IMR-90 (cell line): ENCODE data around the gene FARP1. TPM values are rescaled to one million over a fixed set of nuclear protein-coding genes. Genes with fewer than 3 reads are reported as not detected.
A peak's percentile ranks its signal among the peaks of the same experiment; 100 is the strongest.

Experiments
- ATAC-seq: fragments of 200-7000 bp; cut with Tn5 transposase; 2 replicates; pipeline ENCODE4 v1.9.1; 2020; ENCODE audit warnings: low read depth, mild to moderate bottlenecking, moderate library complexity
- BruUV-seq: library from RNA; stranded (reverse); fragments of 400-500 nt; replicated peaks from 2 replicates; lab custom pipeline; 2021; lab: Mats Ljungman, UMichigan
- CTCF ChIA-PET: fragments of 300-600 bp; formaldehyde crosslinking; extraction: SDS; loops from one replicate; lab custom pipeline; 2021; ENCODE audit warnings: antibody characterized with exemption; lab: Yijun Ruan, JAX
- POLR2A ChIA-PET: fragments of 300-600 bp; sonication (Branson Sonifier 250); formaldehyde crosslinking; loops from one replicate; lab custom pipeline; 2022; ENCODE audit warnings: antibody characterized with exemption; ENCODE audit not compliant: unreplicated experiment; lab: Charles Lee
- DNase-seq: peaks from one replicate; pipeline ENCODE4 v3.0.0; 2013
- H2AFZ ChIP-seq: replicated peaks from 2 replicates; pipeline ENCODE3; 2013; ENCODE audit warnings: low read length, mild to moderate bottlenecking; ENCODE audit not compliant: poor library complexity
- H2AK5ac ChIP-seq: 2 replicates; pipeline ENCODE4 v1.6.1; 2013; ENCODE audit warnings: low read depth, low read length, inconsistent platforms
- H2AK9ac ChIP-seq: replicated peaks from 2 replicates; pipeline ENCODE3; 2013; ENCODE audit warnings: mild to moderate bottlenecking, low read depth, low read length, moderate library complexity; ENCODE audit not compliant: poor library complexity
- H2BK120ac ChIP-seq: 2 replicates; pipeline ENCODE4 v1.6.1; 2013; ENCODE audit warnings: low read depth, low read length, inconsistent platforms
- H2BK15ac ChIP-seq: 3 replicates; pipeline ENCODE4 v1.6.1; 2013; ENCODE audit warnings: low read depth, low read length, inconsistent platforms
- H2BK20ac ChIP-seq: 2 replicates; pipeline ENCODE4 v1.6.1; 2013; ENCODE audit warnings: low read depth, mild to moderate bottlenecking, inconsistent platforms, low read length, moderate library complexity
- H2BK5ac ChIP-seq: 2 replicates; pipeline ENCODE4 v1.6.1; 2013; ENCODE audit warnings: mild to moderate bottlenecking, low read depth, low read length, inconsistent platforms; ENCODE audit not compliant: poor library complexity, severe bottlenecking
- H3K14ac ChIP-seq: replicated peaks from 2 replicates; pipeline ENCODE4 v1.6.1; 2013; ENCODE audit warnings: low read depth, low read length, inconsistent platforms
- H3K18ac ChIP-seq: 2 replicates; pipeline ENCODE4 v1.6.1; 2013; ENCODE audit warnings: low read depth, low read length, control low read depth
- H3K23ac ChIP-seq: 2 replicates; pipeline ENCODE4 v1.6.1; 2013; ENCODE audit warnings: low read depth, low read length, inconsistent platforms
- H3K27ac ChIP-seq: 2 replicates; pipeline ENCODE4 v1.5.1; 2013; ENCODE audit warnings: mild to moderate bottlenecking, control low read depth, low read length; ENCODE audit not compliant: insufficient read depth
- H3K27me3 ChIP-seq: 2 replicates; pipeline ENCODE4 v1.6.1; 2013; ENCODE audit warnings: low read length; ENCODE audit not compliant: control insufficient read depth, insufficient read depth
- H3K36me3 ChIP-seq: 2 replicates; pipeline ENCODE4 v1.6.1; 2013; ENCODE audit warnings: low read length, mixed read lengths; ENCODE audit not compliant: control insufficient read depth, insufficient read depth
- H3K4ac ChIP-seq: 2 replicates; pipeline ENCODE4 v1.6.1; 2013; ENCODE audit warnings: low read depth, low read length, inconsistent platforms
- H3K4me1 ChIP-seq: 2 replicates; pipeline ENCODE4 v1.6.1; 2013; ENCODE audit warnings: low read length, mixed read lengths; ENCODE audit not compliant: control insufficient read depth, insufficient read depth
- H3K4me2 ChIP-seq: 2 replicates; pipeline ENCODE4 v1.6.1; 2013; ENCODE audit warnings: low read depth, mild to moderate bottlenecking, control low read depth, low read length, moderate library complexity
- H3K4me3 ChIP-seq: 2 replicates; pipeline ENCODE4 v1.5.1; 2013; ENCODE audit warnings: low read depth, mild to moderate bottlenecking, control low read depth, low read length, moderate library complexity; ENCODE audit not compliant: insufficient read depth
- H3K56ac ChIP-seq: 2 replicates; pipeline ENCODE4 v1.6.1; 2013; ENCODE audit warnings: low read length, inconsistent platforms; ENCODE audit not compliant: insufficient read depth; ENCODE audit errors: extremely low read depth
- H3K79me1 ChIP-seq, 2 experiments: 2 replicates each; pipeline ENCODE4 v1.6.1; 2013; ENCODE audit warnings: low read length in 2 of 2, inconsistent platforms in 1 of 2, low read depth in 1 of 2
- H3K9ac ChIP-seq: 2 replicates; pipeline ENCODE4 v1.6.1; 2013; ENCODE audit warnings: low read depth, low read length, control low read depth
- H3K9me1 ChIP-seq: 2 replicates; pipeline ENCODE4 v1.6.1; 2013; ENCODE audit warnings: low read length, inconsistent platforms; ENCODE audit not compliant: insufficient read depth
- H3K9me3 ChIP-seq: 2 replicates; pipeline ENCODE4 v1.6.1; 2013; ENCODE audit warnings: low read length; ENCODE audit not compliant: control insufficient read depth, insufficient read depth
- H4K20me1 ChIP-seq: 2 replicates; pipeline ENCODE4 v1.6.1; 2013; ENCODE audit warnings: low read length, inconsistent platforms; ENCODE audit not compliant: insufficient read depth
- H4K5ac ChIP-seq: 2 replicates; pipeline ENCODE4 v1.6.1; 2013; ENCODE audit warnings: mild to moderate bottlenecking, low read depth, low read length, control low read depth
- H4K8ac ChIP-seq, 2 experiments: 2 replicates each; pipeline ENCODE4 v1.6.1; 2013; ENCODE audit warnings: low read depth in 2 of 2, low read length in 2 of 2, control low read depth in 1 of 2, inconsistent platforms in 1 of 2
- H4K91ac ChIP-seq: 2 replicates; pipeline ENCODE4 v1.6.1; 2013; ENCODE audit warnings: low read depth, low read length, inconsistent platforms; ENCODE audit not compliant: insufficient read depth
- BHLHE40 ChIP-seq: fragments of 150-350 bp; IDR thresholded peaks from 2 replicates; pipeline ENCODE4 v1.6.1; 2016; ENCODE audit warnings: mild to moderate bottlenecking, low read depth, low read length
- CEBPB ChIP-seq: IDR thresholded peaks from 2 replicates; pipeline ENCODE4 v1.6.1; 2012; ENCODE audit warnings: low read depth, low read length, improper control_type of control experiment
- CTCF ChIP-seq: conservative IDR thresholded peaks from 2 replicates; pipeline ENCODE4 v1.5.1; 2012; ENCODE audit warnings: mild to moderate bottlenecking, low read depth, low read length, improper control_type of control experiment
- FOS ChIP-seq: fragments of 150-350 bp; IDR thresholded peaks from 2 replicates; pipeline ENCODE4 v1.6.1; 2016; ENCODE audit warnings: low read depth, low read length
- MAZ ChIP-seq: IDR thresholded peaks from 2 replicates; pipeline ENCODE4 v1.6.1; 2012; ENCODE audit warnings: low read depth, mild to moderate bottlenecking, low read length, improper control_type of control experiment, moderate library complexity, borderline replicate concordance
- MXI1 ChIP-seq: IDR thresholded peaks from 2 replicates; pipeline ENCODE4 v1.6.1; 2012; ENCODE audit warnings: low read depth, mild to moderate bottlenecking, low read length, moderate library complexity, borderline replicate concordance
- NFE2L2 ChIP-seq: fragments of 150-350 bp; IDR thresholded peaks from 2 replicates; pipeline ENCODE4 v1.6.1; 2016; ENCODE audit warnings: low read depth, mild to moderate bottlenecking, low read length
- POLR2A ChIP-seq: IDR thresholded peaks from 2 replicates; pipeline ENCODE4 v1.6.1; 2012; ENCODE audit warnings: mild to moderate bottlenecking, low read depth, low read length
- RAD21 ChIP-seq: IDR thresholded peaks from 2 replicates; pipeline ENCODE4 v1.6.1; 2012; ENCODE audit warnings: low read length, improper control_type of control experiment
- RCOR1 ChIP-seq: IDR thresholded peaks from 2 replicates; pipeline ENCODE4 v1.6.1; 2012; ENCODE audit warnings: mild to moderate bottlenecking, low read length, improper control_type of control experiment; ENCODE audit not compliant: insufficient replicate concordance
- RFX5 ChIP-seq: IDR thresholded peaks from 2 replicates; pipeline ENCODE4 v1.8.0; 2012; ENCODE audit warnings: low read depth, mild to moderate bottlenecking, low read length, moderate library complexity
- SMC3 ChIP-seq: fragments of 150-350 bp; IDR thresholded peaks from 2 replicates; pipeline ENCODE4 v1.6.1; 2016; ENCODE audit warnings: low read depth, mild to moderate bottlenecking, antibody characterized with exemption, low read length, moderate library complexity
- WGBS, 2 experiments: methylation state at CpG; one replicate each; pipeline versions ENCODE4 v1.1.5 to v1.1.7; 2013; ENCODE audit warnings: missing lambda C conversion rate in 2 of 2; ENCODE audit not compliant: insufficient read length in 1 of 2; ENCODE audit errors: extremely low coverage in 2 of 2; 5-methylcytosine and 5-hydroxymethylcytosine counted together
- dilution Hi-C: fragments of 300-500 bp; cut with HindIII; formaldehyde crosslinking; loops from one replicate; pipeline ENCODE4 v1.14.3; 2018; ENCODE audit warnings: low sequenced_read_pairs; ENCODE audit not compliant: unreplicated experiment
- in situ Hi-C: fragments of 300-500 bp; cut with MboI; formaldehyde crosslinking; loops from 3 replicates; pipeline ENCODE4 v1.14.3; 2019; ENCODE audit warnings: low sequenced_read_pairs, inconsistent platforms, mixed read lengths
- intact Hi-C: fragments of 100-400 bp; cut with micrococcal nuclease; formaldehyde crosslinking; loops from 2 replicates; pipeline ENCODE4 v1.10.0; 2022
- polyA plus RNA-seq, 3 experiments: library from polyadenylated mRNA; depleted of rRNA; stranded (reverse); fragments of >200 nt; gene quantifications; 2 replicates each; pipeline ENCODE4 v1.2.3, GENCODE V29; 2012; ENCODE audit warnings: low replicate concordance in 1 of 3
- total RNA-seq: library from RNA; depleted of rRNA; stranded (reverse); fragments of >200 nt; gene quantifications from 2 replicates; pipeline ENCODE4 v1.2.3, GENCODE V29; 2012
- TF ChIP-seq, protein P1 (sequence below): fragments of 150-350 bp; IDR thresholded peaks from 2 replicates; pipeline ENCODE4 v1.6.1; 2016; ENCODE audit warnings: low read depth, mild to moderate bottlenecking, low read length, moderate library complexity, borderline replicate concordance
- TF ChIP-seq, protein P2 (sequence below): fragments of 150-350 bp; IDR thresholded peaks from 2 replicates; pipeline ENCODE4 v1.6.1; 2017; ENCODE audit warnings: mild to moderate bottlenecking, antibody characterized with exemption, low read length, low read depth

Gene FARP1
- total and polyA plus RNA-seq, 2 of the 4 experiments (the other 2 are of a cell fraction) = 39.6 to 57.0 TPM

- Histone ChIP-seq H3K14ac (peak overlapping the region; percentile 86), H2BK20ac (peak overlapping the region; percentile 91), H3K9ac (peak overlapping the region; percentile 53; the same call in 1 of the 2 replicates), H2AK5ac (peak overlapping the region; percentile 91), H4K8ac (peak overlapping the region; percentile 60 to 90), H3K9me3 (no peaks in the 10 kb centered on the region), H3K79me1 (peaks cover 44 to 89% of the 10 kb centered on the region in 2 experiments; a peak in 3 of 4 replicates), H2AFZ (peak overlapping the region; percentile 56), H3K56ac (peak overlapping the region; percentile 63), H3K9me1 (peaks cover 30% of the 10 kb centered on the region), H3K27ac (peak overlapping the region; percentile 68), H4K5ac (peak overlapping the region; percentile 2), H3K4ac (peak overlapping the region; percentile 89), H3K4me3 (no peak overlapping the region), H3K18ac (peak overlapping the region; percentile 5), H3K4me1 (peaks cover 35% of the 10 kb centered on the region), H3K36me3 (peaks cover 20% of the 10 kb centered on the region), H2BK120ac (peak overlapping the region; percentile 91), H3K4me2 (peak overlapping the region; percentile 38), H4K91ac (peak overlapping the region; percentile 82), H2AK9ac (peak overlapping the region; percentile 82), H2BK5ac (peak overlapping the region; percentile 76), H2BK15ac (peak overlapping the region; percentile 81; the same call in 2 of the 3 replicates), H4K20me1 (peaks cover 12% of the 10 kb centered on the region), H3K27me3 (no peaks in the 10 kb centered on the region), H3K23ac (peak overlapping the region; percentile 11; the same call in 1 of the 2 replicates)
- ChIA-PET CTCF (interaction anchor here (1.0 to 1.5 kb wide), 2 partner anchors 8 to 231 kb away, joined by 3 to 5 read pairs; no protein-coding TSS in a partner anchor), POLR2A (no interaction called here)
- ATAC-seq (peak; percentile 71), DNase-seq (peak; percentile 95)
- dilution Hi-C loops = no loop called here
- in situ Hi-C loops = no loop called here
- no TSS peak for BruUV-seq
- 27% methylated on average over 3 of the region's 16 CpGs; no CpG with 5 or more reads in 1 of the 2 experiments for WGBS, 2 experiments
- intact Hi-C loops = loop anchor here (2.0 to 5.0 kb wide), 2 partner anchors 41 to 158 kb away; no protein-coding TSS in a partner anchor
- peak; percentile 88 for TF ChIP-seq RCOR1
- TF ChIP-seq, protein P1, sequence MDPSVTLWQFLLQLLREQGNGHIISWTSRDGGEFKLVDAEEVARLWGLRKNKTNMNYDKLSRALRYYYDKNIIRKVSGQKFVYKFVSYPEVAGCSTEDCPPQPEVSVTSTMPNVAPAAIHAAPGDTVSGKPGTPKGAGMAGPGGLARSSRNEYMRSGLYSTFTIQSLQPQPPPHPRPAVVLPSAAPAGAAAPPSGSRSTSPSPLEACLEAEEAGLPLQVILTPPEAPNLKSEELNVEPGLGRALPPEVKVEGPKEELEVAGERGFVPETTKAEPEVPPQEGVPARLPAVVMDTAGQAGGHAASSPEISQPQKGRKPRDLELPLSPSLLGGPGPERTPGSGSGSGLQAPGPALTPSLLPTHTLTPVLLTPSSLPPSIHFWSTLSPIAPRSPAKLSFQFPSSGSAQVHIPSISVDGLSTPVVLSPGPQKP = no peak
- TF ChIP-seq RFX5 = no peak
- TF ChIP-seq FOS = peak; percentile 70; the same call in 1 of the 2 replicates
- TF ChIP-seq NFE2L2 = peak; percentile 93
- TF ChIP-seq MXI1 = peak; percentile 35; the same call in 1 of the 2 replicates
- TF ChIP-seq BHLHE40 = no peak
- TF ChIP-seq, protein P2, sequence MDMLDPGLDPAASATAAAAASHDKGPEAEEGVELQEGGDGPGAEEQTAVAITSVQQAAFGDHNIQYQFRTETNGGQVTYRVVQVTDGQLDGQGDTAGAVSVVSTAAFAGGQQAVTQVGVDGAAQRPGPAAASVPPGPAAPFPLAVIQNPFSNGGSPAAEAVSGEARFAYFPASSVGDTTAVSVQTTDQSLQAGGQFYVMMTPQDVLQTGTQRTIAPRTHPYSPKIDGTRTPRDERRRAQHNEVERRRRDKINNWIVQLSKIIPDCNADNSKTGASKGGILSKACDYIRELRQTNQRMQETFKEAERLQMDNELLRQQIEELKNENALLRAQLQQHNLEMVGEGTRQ = no peak
- TF ChIP-seq CEBPB = no peak
- TF ChIP-seq POLR2A = no peak
- TF ChIP-seq SMC3 = no peak
- TF ChIP-seq MAZ = 0 out of 2 replicates have a peak, but pooled peaks have one; percentile 5
- no peak for TF ChIP-seq RAD21
- no peak for TF ChIP-seq CTCF
These were observed 71.2 kb downstream of the FARP1 start for GRCh38 chr13:98214008-98214643.
